HL-60/S4 treated with retinoic acid at 250 ng/mL for 4 days and 3 days (cell line): ENCODE measurements around the gene PRKACA.

Experiments
- in situ Hi-C: fragments of 300-500 bp; cut with MboI; formaldehyde crosslinking; loops from 2 replicates; pipeline ENCODE4 v1.7.0; 2022; ENCODE audit warnings: low sequenced_read_pairs

The PRKACA gene

DNA sequence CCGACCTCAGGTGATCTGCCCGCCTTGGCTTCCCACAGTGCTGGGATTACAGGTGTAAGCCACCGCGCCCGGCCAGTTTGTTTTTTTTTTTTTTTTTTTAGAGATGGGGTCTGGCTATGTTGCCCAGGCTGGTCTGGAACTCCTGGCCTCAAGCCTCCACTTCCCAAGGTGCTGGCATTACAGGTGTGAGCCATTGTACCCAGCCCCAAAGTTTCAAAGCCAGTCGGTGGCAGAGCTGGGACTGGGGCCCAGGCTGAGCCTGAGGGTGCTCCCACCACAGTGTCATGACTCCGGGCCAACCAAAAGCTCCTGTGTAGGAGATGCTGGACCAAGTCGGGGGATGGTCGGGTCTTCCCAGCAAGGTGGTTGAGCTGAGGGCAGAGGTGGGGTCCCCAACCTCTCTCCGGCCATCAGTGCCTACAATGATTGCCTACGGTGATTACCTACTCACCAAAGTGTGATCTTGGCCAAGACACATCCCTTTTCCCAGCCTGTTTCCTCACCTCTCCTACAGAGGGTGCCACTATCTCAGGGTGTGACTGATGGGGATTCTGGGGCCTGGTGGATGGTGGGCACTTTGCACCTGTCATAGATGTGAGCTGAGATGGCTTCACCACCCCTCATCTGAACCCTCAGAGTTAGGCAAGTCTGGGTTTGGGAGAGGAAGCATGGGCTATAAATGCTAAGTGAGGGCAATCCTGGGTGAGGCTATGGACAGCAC, 21.1 kb downstream of the PRKACA start:
- in situ Hi-C loops = no loop called here

DNA sequence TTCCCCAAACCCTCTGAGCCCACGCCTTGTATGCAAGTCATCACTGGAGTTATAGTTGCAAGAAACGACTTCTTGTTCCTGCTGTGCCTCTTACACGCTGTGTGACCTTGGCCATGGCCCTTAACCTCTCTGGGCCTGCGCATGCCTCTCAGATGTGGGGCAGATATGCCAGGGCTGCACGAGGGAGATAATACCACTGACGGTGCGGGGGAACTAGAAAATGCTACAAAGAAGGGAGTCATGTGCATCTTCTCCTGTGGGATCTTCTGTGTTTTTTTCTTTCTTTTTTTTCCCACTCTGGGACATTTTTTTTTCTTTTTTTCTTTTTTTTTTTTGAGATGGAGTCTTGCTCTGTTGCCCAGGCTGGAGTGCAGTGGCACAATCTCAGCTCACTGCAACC, 22.7 kb downstream of the PRKACA start:
- in situ Hi-C loops = no loop called here

GRCh38 chr19:14093117-14093823, 24.3 kb downstream of the PRKACA start:
- in situ Hi-C loops = no loop called here

DNA sequence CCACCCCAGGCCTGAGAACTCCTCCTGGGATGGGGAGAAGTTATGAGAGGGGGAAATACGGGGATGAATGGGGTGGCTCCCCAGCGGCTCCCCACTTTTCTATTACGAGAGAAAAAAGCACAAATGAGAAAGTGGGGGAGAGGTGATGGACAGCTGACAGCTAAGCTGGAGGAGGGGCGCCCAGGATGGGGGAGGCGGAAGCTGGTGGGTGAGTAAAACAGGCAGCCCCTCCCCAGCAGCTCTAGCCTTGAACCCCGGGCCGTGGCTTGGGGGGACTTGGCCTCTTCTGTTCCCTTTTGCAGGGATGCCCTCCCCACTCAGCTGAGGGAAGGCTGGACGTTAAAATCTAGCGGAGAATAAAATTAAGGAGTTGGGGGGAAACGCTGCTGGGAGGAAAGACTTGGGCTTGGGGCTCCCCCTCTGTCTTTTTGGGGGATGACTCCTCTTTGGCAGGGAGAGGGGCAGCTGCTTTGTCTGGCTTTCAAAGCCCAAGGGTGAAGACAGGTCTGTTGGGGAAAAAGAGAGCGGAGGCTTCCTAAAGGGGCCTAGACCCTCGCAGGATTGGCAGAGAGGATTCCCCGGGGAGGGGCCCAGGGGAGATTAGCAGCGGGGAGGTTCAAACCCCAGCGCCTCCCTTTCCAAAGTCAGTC, 25.6 kb downstream of the PRKACA start:
- in situ Hi-C loops = no loop called here

- in situ Hi-C loops = no loop called here
Measured at GRCh38 chr19:14091081-14091812, 26.3 kb downstream of the PRKACA start.

DNA sequence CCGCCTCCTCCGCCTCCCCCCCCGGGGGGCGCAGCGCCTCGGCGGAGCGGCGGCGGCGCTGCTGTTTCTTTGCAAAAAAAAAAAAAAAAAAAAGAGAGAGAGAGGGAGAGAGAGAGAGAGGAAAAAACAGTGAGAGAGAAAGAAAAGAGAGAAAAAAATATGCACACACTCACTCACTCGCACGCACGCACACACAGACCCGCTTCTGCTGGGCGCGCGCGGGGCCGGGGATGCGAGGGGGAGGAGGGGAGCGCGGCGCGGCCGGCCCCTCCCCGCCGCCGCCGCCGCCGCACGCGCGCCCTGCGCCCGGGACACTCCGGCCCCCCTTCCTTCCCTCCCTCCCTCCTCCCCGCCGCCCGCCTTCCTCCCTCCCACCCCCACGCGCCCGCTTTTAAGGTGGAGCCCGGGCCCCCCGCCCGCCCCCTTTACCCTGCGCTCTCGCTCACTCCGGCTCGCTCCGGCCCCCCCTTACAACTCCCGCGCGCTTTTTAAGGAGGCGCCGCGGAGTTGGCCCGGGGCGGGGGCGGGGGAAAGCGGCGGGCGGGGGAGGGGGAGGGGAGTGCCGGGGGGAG, 27.0 kb downstream of the PRKACA start, which contains the start of gene SAMD1:
Gene SAMD1, minus strand, starts transcription at position 243 of the 572 bp plus-strand sequence.
- in situ Hi-C loops = no loop called here

DNA sequence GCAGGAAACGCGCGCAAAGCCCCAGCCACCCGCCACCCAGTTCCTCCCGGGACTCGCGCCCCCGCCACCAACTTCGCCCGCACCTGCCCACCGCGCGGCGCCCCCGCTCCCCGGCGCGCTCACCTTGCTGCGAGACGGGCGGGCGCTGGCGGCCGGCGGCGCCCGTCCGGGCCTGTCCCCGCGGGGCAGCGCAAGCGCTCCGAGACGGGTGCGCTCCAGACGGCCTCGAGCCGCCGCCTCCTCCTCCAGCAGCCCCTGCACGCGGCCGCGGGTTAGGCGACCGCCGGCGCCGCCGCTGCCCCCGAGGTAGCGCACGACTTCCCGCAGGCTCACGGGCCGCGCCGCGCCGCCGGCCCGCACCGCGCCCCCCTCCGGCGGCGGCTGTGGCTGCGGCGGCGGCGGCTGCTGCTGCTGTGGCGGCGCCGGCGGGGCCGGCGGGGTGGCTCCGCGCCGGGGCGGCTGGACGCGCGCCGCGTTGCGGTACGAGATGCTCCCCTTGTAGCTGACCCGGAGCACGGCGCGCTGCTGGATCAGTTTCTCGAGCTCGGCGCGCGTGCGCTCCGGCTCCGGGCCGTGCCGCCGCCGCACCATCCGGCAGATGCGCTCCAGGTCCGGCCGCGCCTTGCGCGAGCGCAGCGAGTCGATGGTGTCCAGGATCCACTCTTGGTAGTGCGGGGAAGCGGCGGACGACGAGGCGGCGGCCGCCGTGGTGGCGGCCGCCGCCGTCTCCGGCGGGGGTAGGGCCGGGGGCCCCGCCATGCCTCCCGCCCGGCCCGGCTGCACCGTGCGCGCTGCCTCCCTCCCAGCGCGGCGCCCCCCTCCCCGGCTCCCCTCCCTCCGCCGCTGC, 27.7 kb downstream of the PRKACA start:
- in situ Hi-C loops = no loop called here

- in situ Hi-C loops = no loop called here
Measured at GRCh38 chr19:14089412-14089661, 28.2 kb downstream of the PRKACA start.

- in situ Hi-C loops = no loop called here
Measured at GRCh38 chr19:14088634-14089411, 28.7 kb downstream of the PRKACA start.

DNA sequence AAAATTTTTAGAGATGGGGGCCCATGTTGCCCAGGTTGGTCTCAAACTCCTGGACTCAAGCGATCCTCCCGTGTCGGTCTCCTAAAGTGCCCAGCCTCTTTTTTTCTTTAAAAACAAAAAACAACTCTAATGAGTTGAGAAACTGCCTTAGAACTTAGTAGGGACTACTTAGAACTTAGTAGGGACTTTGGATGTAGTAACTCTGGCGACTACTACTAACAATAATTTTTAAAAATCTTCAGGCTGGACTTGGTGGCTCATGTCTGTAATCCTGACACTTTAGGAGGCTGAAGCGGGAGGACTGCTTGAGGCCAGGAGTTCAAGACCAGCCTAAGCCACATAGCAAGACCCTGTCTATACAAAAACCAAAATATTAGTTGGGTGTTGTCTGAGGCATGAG, 31.5 kb downstream of the PRKACA start:
- in situ Hi-C loops = no loop called here

DNA sequence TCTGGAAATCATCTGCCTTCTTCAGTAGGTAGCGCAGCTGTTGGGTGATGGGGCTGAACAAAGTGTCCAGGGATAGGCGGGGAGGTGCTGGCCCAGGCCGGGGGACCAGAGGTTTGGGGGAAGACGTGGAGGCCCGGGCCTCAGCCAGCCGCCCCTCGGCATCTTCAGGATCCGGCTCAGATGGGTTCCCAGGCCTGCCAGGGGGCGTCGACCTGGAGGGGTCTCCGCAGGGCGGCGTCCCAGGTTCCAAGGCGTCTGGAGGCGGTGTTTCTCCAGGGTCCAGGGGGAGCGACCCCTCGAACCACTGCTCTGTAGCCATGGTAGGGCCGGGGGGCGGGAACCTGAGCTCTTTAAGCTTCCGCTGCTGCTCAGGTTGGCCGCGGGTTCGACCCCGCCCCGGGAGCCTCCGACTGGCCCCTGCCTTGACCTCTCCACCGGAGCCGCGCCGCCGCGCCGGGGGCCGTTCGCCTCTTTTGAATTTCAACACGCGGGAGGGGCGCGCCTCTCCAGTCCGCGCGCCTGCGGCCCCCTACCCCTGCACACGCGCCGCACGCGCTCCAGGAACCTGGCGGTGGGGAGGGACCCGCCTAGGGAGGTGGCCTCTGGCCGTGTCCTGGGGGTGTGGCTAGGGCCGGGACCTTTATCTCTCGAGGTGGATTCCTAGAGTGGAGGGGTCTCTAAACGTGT, 32.1 kb downstream of the PRKACA start, which contains the start of gene C19orf67:
Gene C19orf67, minus strand, starts transcription at position 475 of the 687 bp plus-strand sequence. Its CDS starts 156 bp downstream, at position 319.
- in situ Hi-C loops = no loop called here

DNA sequence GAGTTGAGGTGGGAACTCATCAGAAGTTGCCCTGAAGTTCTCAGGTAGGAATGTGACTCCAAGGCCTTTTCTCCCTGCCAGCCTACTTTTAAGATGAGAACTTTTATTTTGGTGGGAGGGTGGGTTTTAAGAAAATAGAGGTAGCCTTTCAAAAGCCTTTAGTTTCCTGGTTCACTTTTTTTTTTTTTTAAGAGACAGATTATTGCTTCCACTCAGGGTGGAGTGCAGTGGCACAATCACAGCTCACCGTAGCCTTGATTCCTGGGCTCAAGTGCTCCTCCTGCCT, 34.9 kb downstream of the PRKACA start:
- in situ Hi-C loops = no loop called here

GRCh38 chr19:14081797-14082674, 35.5 kb downstream of the PRKACA start:
- in situ Hi-C loops = no loop called here

DNA sequence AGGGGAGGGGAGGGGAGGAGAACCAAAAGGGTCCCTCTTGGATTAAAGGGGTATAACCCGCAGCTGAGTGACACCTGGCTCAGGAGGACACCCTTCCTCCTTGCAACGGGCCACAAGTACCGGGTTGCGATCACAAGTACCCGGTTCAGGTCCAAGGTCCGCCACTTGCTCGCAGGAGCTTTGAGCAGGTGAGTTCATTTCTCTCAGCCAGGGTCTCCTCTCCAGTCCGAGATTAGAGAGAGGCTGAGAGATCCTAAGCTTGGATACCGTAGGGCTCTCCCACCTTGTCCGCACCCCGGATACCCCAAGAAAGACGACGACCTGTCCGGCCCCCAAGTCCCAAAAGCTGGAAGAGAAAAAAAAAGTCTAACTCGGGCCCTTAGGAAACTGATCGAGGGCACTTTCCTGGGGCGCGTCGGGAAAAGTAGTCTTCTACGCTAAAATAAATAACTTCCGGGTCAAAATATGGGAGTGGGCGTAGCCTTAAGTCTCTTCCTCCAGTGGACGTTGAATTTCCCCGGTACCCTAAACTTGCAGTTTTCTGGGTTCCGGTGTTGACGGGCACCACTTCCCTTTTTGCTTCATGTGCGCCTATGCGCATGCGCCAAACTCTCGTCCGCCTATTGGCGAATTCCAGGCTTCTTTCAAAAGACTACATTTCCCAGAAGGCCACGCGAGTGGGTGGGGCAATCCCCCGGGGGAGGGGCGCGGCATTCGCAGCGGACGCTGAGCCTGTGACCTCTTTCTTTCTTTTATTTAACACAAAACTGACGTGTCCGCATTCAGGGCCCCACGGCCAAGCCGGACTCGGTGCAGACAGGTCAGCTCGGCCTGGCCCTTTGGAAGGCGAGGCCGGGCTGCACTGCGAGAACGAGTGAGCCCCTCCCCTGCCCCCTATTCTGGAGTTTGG, 36.4 kb downstream of the PRKACA start:
- in situ Hi-C loops = no loop called here

- in situ Hi-C loops = no loop called here
Measured at GRCh38 chr19:14078411-14078810, 39.2 kb downstream of the PRKACA start.

GRCh38 chr19:14073925-14074838, 43.4 kb downstream of the PRKACA start:
- in situ Hi-C loops = loop anchor here (25.0 kb wide), 2 partner anchors 187 to 462 kb away; partner anchors contain the start of gene NANOS3
